GM18907 (cell line): ENCODE measurements around the gene MAP3K14.

Source experiments
- ATAC-seq: cut with Tn5 transposase; IDR thresholded peaks from one replicate; pipeline ENCODE4 v1.9.1; 2021; ENCODE audit warnings: mild to moderate bottlenecking, moderate library complexity; ENCODE audit not compliant: unreplicated experiment

The MAP3K14 gene

DNA sequence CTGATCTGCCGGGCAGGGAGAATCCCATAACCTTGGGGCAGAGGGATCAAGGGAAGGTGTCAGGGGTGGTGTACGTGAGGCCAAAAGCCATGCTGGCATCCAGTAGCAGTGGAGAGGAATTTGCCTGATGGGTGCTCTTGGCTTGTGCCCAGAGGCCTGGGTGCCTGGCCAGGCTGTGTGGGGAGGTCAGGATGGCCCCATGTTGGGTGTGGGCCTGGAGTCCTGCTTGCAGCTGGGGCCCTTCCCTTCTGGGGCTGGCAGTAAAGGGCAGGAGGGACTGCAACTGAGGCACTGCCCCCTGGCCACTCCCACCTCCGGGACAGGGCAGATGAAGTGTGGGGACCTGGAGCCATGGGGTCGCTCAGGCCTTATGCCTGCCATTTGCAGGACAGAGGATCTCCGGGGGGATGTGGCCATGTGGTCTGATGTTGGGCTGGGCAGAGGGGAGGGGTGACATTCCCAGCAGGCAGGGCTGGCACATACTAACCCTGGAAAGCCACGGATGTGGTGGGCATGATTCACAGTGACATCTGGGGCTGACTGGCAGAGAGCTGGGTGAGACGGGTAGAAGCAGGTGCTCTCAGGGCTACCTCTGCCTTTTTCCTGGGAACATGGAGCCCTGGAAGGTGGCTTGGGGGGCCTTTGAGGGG lies 91.6 kb downstream of the MAP3K14 start:
- ATAC-seq: no peak

DNA sequence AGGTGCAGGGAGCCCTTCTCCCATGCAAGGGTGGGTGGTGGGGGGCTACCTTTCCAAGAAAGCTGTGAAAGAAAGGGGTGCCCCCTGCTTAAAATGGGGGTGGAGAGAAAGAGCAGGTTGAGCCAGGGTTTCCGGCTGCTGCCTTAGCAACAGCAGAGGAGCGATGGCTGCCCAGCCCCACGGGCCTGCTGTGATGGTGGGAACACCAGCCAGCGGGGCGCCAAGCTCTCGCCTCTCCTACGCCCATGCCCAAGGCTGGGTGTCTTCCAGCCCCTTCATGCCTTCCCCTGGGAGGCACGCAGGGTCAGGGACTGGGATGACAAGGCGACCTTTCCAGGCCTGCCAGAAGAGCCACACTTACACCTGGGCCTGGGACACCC lies 92.2 kb downstream of the MAP3K14 start:
- ATAC-seq: no peak

DNA sequence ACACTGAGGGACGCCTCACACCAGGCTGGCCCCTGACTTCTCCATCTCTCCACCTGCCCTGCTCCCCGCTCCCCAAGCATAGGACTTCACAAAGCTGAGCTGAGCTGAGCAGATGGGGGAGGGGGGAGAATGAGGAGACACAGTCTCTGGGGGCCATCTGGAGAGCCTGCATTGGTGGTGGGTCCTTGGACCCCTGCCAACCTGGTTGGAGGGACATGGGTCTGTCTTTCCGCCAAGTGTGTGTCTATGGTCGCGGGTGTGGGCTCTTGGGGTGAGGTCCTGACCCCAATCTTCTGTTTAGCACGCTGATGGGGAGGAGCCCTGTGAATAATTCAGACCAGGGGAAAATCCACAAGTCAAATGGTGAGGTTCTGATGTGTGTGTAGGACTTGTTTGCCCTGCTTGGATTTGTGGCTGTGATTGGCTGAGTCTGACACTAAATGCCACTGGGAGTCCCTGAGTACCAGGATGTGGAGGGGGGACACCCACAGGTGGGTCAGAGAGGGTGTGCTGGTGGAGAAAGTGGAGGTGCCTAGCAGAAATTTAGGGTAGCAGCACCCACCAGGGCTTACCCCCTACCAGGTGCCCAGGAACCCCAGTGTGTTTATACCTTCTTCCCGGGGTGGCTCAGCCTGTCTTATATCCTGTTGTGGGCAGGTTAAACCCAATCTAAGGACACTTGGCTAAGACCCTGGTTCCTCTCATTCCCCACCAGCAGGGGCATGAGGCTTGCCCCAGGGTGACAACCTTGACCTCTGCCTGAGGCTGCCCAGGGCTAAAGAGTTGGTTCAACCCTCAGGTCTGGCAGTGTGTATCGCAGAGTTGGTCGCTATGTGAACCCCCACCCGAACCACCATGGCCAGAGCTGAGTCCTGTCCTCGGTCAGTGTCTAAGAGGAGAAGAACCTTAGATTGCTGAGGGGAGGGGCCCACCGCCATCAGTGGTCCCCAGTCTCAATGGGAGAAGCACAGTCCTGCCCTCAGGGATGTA lies 93.0 kb downstream of the MAP3K14 start:
- no peak for ATAC-seq

DNA sequence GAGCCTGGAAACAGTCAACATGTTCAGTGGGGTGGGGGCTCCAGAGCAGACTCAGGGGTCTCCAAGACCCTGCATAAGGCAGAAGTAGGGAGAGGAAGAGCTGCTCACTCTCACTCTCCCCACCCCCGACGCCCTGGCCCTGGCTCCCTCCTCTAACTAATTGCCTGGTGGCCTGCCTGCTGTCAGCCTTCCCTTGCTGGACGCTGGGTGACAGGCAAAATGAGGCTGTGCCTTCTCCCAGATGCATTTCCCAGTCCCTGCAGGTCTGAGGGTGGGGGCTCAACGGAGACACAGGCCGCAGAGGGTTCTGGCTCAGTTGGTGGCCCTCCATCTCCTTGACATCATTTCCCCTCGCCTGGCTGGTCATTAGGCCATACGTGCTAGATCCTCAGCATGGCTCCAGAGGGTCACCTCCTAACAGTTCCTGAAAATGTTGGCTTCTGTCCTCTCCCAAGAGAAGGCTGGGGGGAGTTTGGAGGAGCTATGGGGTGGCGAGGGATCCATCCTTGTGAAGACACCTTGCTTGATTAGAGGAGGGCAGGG lies 93.8 kb downstream of the MAP3K14 start:
- ATAC-seq: no peak

DNA sequence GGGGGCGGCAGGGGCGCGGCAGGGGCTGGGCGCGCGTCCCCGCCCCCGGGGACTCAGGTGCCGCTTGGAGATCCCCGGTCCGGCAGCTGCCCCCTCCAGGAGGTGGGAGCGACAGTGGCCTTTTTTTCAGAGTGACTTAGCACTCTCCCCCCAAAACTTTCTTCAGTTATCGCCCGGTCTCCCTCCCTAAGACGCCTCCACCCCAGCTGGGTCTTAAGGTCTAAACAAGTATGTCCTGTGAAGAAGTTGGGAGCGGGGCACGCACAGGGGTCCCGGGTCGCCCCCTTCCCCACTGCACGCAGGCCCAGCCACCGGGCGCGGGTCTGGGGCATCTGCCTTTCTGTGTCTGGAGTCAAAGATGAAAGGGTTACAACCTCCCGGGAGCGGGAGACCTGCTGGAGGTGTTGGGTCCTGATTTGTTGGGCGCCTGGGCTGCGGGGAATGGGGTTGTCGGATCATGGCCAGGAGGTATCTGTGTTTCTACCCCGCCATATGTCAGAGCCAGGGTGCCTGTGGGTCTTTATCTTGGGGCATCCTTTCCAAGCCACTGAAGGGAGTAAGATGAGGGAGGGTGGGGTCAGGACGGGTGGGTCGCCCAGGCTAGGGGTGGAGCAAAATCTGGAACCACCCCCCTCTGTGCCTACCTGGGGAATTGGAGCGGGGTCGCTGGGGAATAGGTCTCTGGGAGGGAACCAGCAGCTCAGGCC lies 94.4 kb downstream of the MAP3K14 start:
- ATAC-seq: no peak

DNA sequence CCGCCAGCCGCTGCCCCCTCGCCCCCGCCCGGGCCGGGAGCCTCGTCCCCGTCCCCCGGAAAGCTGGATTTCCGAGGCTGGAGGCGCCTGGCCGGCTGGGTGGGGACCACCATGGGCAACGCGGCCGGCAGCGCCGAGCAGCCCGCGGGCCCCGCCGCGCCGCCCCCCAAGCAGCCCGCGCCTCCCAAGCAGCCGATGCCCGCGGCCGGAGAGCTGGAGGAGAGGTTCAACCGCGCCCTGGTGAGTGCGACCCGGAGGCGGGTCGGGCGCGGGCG lies 94.9 kb downstream of the MAP3K14 start:
- ATAC-seq: no peak

DNA sequence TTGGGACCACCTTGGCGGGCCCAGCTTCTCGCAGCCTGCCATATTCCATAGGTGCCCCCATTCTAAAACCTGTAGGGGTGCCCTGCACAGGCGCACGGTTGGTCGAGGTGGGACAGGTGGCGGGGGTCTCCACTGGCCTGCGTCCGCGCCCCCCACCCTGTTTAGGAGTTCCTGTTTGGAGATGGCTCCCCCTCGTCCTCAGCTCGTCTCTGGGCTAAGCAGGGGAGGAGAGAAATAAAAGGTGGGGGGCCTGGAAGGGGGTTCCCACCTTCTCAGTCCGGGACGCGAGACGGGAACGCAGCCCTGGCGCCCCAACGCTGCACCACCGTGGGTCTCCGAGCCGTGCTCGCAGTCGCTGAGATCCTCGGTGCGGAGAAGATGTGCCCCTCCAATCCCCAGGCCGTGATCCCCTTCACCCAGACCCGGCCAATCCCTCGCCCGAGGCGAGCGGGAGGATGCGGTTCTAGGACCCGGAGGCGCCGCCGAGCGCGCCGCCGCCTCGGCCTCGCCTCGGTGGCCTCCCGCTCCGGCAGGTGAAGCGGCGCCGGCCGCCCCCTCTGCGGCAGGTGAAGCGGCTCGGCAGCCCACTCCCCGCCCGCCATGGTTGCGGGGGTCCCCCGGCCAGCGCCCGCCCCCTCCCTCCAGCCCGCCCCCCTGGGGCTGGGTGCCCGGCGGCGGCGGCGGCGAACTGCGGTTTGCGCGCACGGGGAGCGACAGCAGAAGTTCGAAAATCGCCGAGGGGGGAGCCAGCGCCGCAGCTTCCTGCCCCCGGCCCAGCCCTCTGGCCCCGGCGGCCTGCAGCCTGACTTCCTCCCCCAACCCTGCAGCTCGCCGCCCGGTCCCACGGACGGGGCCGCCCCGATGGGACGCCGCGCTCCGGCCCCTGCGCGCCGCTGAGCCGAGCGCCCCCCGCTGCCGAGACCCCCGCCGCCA lies 95.5 kb downstream of the MAP3K14 start, which contains the start of gene FMNL1:
TSS of gene FMNL1 (plus strand) at position 805 of the 933 bp plus-strand sequence. CDS start 240 bp downstream, outside the sequence.
- ATAC-seq: no peak

DNA sequence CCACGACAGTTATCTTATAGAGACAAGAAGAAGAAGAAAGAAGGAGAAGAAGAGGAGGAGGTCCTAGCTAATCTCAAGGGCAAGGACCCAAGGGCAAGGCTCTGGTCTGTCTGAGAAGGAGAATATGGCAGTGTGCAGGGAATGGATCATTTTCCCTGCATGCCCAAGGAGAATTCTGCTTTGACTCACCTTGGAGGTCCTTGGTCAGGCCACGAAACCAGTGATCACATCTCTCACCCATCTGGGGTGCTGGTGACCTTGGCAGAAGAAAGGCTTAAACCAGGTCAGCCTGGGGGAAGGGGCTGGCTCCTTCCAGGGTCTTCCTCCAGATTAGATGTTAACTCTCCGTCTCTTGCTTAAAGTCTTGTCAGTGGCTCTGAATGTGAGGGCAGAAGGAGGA lies 96.7 kb downstream of the MAP3K14 start:
- ATAC-seq: no peak

DNA sequence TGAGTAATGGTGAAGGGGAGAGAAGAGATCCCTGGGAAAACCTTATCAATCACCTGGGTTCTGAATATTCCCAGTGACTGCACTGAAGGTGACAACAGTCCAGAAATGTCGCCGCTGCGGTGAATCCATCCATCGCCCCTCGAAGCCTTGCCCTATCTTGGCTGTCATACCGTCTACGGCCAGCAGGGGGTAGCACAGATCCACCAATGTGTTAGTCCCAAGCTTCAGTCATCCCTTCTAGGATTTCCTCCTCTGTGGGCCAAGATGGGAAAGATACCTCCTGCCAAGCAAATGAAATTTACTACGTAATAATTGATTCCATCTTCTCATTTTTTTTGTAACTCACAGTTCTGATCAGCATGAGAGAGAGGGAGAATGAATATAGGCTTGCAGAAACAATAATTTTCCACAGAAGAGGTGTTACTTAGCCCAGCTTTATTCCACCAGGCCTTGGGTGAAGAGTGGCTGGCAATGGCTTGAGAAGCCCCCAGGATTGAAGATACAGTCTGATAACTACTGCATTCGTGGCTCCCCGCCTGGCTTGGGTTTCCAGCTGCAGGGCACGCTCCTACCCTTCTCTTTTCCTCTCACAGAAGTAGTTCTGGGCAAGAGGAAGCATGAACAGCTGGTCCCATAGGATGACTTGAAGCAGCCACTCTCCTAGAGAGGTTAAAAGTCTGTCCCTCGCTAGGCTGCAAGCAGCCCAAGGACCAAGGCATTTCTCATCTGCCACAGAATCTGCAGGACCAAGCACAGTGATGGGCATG lies 97.7 kb downstream of the MAP3K14 start:
- ATAC-seq: no peak
